GM12878 (cell line): ENCODE measurements around the gene EPHA4. TPM values are rescaled to one million over a fixed set of nuclear protein-coding genes. Genes with fewer than 3 reads are reported as not detected.

ENCODE experiments used
- ATAC-seq: fragments of 200-7000 bp; cut with Tn5 transposase; 3 replicates; pipeline ENCODE4 v1.9.1; 2020; ENCODE audit warnings: mild to moderate bottlenecking, moderate library complexity
- BruUV-seq: library from RNA; stranded (reverse); fragments of 400-500 nt; replicated peaks from 2 replicates; lab custom pipeline; 2021; lab: Mats Ljungman, UMichigan
- CTCF ChIA-PET: fragments of 300-600 bp; sonication (Branson Sonifier 250); formaldehyde crosslinking; extraction: SDS; loops from one replicate; lab custom pipeline; 2021; ENCODE audit warnings: inconsistent platforms; lab: Yijun Ruan, JAX
- POLR2A ChIA-PET: fragments of 350-600 bp; formaldehyde crosslinking; extraction: SDS; loops from one replicate; lab custom pipeline; 2021; ENCODE audit warnings: inconsistent platforms; lab: Charles Lee
- RAD21 ChIA-PET: fragments of 300-600 bp; sonication (Branson Sonifier 250); formaldehyde crosslinking; loops from one replicate; lab custom pipeline; 2023; ENCODE audit warnings: antibody characterized with exemption; ENCODE audit not compliant: unreplicated experiment; lab: Charles Lee
- SMC1A ChIA-PET: fragments of 300-600 bp; sonication (Branson Sonifier 250); formaldehyde crosslinking; loops from one replicate; lab custom pipeline; 2023; ENCODE audit not compliant: unreplicated experiment, uncharacterized antibody; lab: Charles Lee
- DNase-seq: peaks from one replicate; pipeline ENCODE4 v3.0.0-alpha.2; 2011; ENCODE audit warnings: low read depth, low spot score
- FAIRE-seq: peaks from 3 replicates; lab custom pipeline; 2011; peaks lifted over from hg19 to GRCh38; lab: Jason Lieb, UNC
- H2AFZ ChIP-seq: 2 replicates; pipeline ENCODE4 v1.6.0; 2011; ENCODE audit warnings: low read depth, low read length, control low read depth; ENCODE audit not compliant: control insufficient read depth
- H3K27ac ChIP-seq: 2 replicates; pipeline ENCODE4 v1.5.1; 2011; ENCODE audit warnings: control low read depth; ENCODE audit not compliant: control insufficient read depth, insufficient read depth
- H3K27me3 ChIP-seq, 2 experiments: replicated peaks in 1 of 2; 2 replicates each; pipeline versions ENCODE4 v1.6.0 to v1.6.1; 2011; ENCODE audit warnings: low read length in 1 of 2; ENCODE audit not compliant: control insufficient read depth in 2 of 2, insufficient read depth in 2 of 2
- H3K36me3 ChIP-seq, 2 experiments: 2 replicates each; pipeline ENCODE4 v1.5.1; 2011; ENCODE audit warnings: low read length in 1 of 2; ENCODE audit not compliant: control insufficient read depth in 2 of 2, insufficient read depth in 2 of 2
- H3K4me1 ChIP-seq: 2 replicates; pipeline ENCODE4 v1.6.1; 2011; ENCODE audit warnings: mild to moderate bottlenecking, low read length, moderate library complexity, mixed read lengths; ENCODE audit not compliant: control insufficient read depth, insufficient read depth
- H3K4me2 ChIP-seq: 2 replicates; pipeline ENCODE4 v1.6.0; 2011; ENCODE audit warnings: control low read depth; ENCODE audit not compliant: control insufficient read depth, insufficient read depth
- H3K4me3 ChIP-seq: fragments of 200-600 bp; sonication (generic); 2 replicates; pipeline ENCODE4 v1.5.1; 2016
- H3K79me2 ChIP-seq: 2 replicates; pipeline ENCODE4 v1.6.0; 2011; ENCODE audit warnings: low read length; ENCODE audit not compliant: control insufficient read depth, insufficient read depth
- H3K9ac ChIP-seq: 2 replicates; pipeline ENCODE4 v1.8.0; 2011; ENCODE audit warnings: low read length, control low read depth, mixed read lengths; ENCODE audit not compliant: control insufficient read depth, insufficient read depth
- H3K9me3 ChIP-seq: replicated peaks from 3 replicates; pipeline ENCODE4 v1.5.1; 2011; ENCODE audit warnings: mild to moderate bottlenecking, low read length; ENCODE audit not compliant: control insufficient read depth, insufficient read depth
- H4K20me1 ChIP-seq: 2 replicates; pipeline ENCODE4 v1.6.0; 2011; ENCODE audit not compliant: control insufficient read depth, insufficient read depth
- CBFB ChIP-seq: IDR thresholded peaks from 2 replicates; pipeline ENCODE4 v1.6.1; 2016; ENCODE audit warnings: antibody characterized with exemption, low read depth
- CREM ChIP-seq: IDR thresholded peaks from 2 replicates; pipeline ENCODE4 v1.6.1; 2014; ENCODE audit warnings: antibody characterized with exemption, low read depth
- E2F8 ChIP-seq: fragments of 450-650 bp; IDR thresholded peaks from 2 replicates; pipeline ENCODE4 v1.6.1; 2018; ENCODE audit warnings: mild to moderate bottlenecking, low read depth, moderate library complexity; ENCODE audit not compliant: partially characterized antibody
- EP300 ChIP-seq, 2 experiments: fragments of 150-350 bp in 1 of 2; IDR thresholded peaks; 2 replicates each; pipeline ENCODE4 v1.6.1; 2011 to 2012; ENCODE audit warnings: low read depth in 2 of 2, low read length in 2 of 2, borderline replicate concordance in 1 of 2, improper control_type of control experiment in 1 of 2, inconsistent platforms in 1 of 2; ENCODE audit not compliant: control insufficient read depth in 1 of 2
- ETV6 ChIP-seq, 2 experiments: fragments of 450-650 bp in 1 of 2; IDR thresholded peaks in 1 of 2; conservative IDR thresholded peaks in 1 of 2; 2 replicates each; pipeline ENCODE4 v1.6.1; 2014; ENCODE audit warnings: antibody characterized with exemption in 1 of 2, borderline replicate concordance in 1 of 2, low read depth in 1 of 2, mild to moderate bottlenecking in 1 of 2, moderate library complexity in 1 of 2
- IKZF1 ChIP-seq: fragments of 450-650 bp; conservative IDR thresholded peaks from 2 replicates; pipeline ENCODE4 v1.6.1; 2017; ENCODE audit warnings: antibody characterized with exemption, mild to moderate bottlenecking
- MAX ChIP-seq: IDR thresholded peaks from 2 replicates; pipeline ENCODE4 v1.6.1; 2012; ENCODE audit warnings: low read depth, low read length, improper control_type of control experiment
- MEF2A ChIP-seq: IDR thresholded peaks from 2 replicates; pipeline ENCODE4 v1.6.1; 2011; ENCODE audit warnings: low read depth, mild to moderate bottlenecking, low read length, moderate library complexity; ENCODE audit not compliant: insufficient read depth
- MTA3 ChIP-seq: IDR thresholded peaks from 2 replicates; pipeline ENCODE4 v1.6.1; 2012; ENCODE audit warnings: low read length, inconsistent platforms, borderline replicate concordance
- RB1 ChIP-seq: fragments of 450-650 bp; formaldehyde crosslinking; IDR thresholded peaks from 2 replicates; pipeline ENCODE4 v1.6.1; 2017; ENCODE audit warnings: mild to moderate bottlenecking, borderline replicate concordance
- RELB ChIP-seq: fragments of 450-650 bp; IDR thresholded peaks from 2 replicates; pipeline ENCODE4 v1.6.1; 2017; ENCODE audit warnings: low read depth, mild to moderate bottlenecking, moderate library complexity
- SMARCA5 ChIP-seq: fragments of 450-650 bp; IDR thresholded peaks from 2 replicates; pipeline ENCODE4 v1.6.1; 2017; ENCODE audit warnings: mild to moderate bottlenecking
- STAT1 ChIP-seq: fragments of 450-650 bp; conservative IDR thresholded peaks from 2 replicates; pipeline ENCODE4 v1.6.1; 2014; ENCODE audit warnings: antibody characterized with exemption, mild to moderate bottlenecking
- TAF1 ChIP-seq: IDR thresholded peaks from 2 replicates; pipeline ENCODE4 v1.6.1; 2011; ENCODE audit warnings: mild to moderate bottlenecking, low read depth, low read length, borderline replicate concordance
- ZNF274 ChIP-seq: IDR thresholded peaks from one replicate; pipeline ENCODE4 v1.8.0; 2011; ENCODE audit not compliant: insufficient read length, insufficient read depth
- in situ Hi-C: fragments of 300-500 bp; cut with MboI; formaldehyde crosslinking; loops from 9 replicates; pipeline ENCODE4 v1.14.3; 2018; ENCODE audit warnings: mixed read lengths
- intact Hi-C: fragments of 100-400 bp; cut with micrococcal nuclease; formaldehyde crosslinking; loops from one replicate; pipeline ENCODE4 v1.14.2; 2022; ENCODE audit not compliant: unreplicated experiment
- polyA plus RNA-seq, 11 experiments: library from polyadenylated mRNA; depleted of rRNA in 4 of 11; unstranded in 6 of 11; stranded (reverse) in 5 of 11; fragments of >200 nt; fragmentation: Nextera tagmentation in 4 of 11; fragmentation: Illumina TruSeq in 1 of 11; extraction: Ambion mirVana in 4 of 11; extraction: Trizol in 1 of 11; gene quantifications; 1 replicate in 1 of 11; 2 replicates in 10 of 11; pipeline versions ENCODE4 v1.2.1 to v1.2.3, GENCODE V29; 2011 to 2016; ENCODE audit warnings: inconsistent platforms in 2 of 11, missing spikeins in 2 of 11, low read depth in 1 of 11
- total RNA-seq, 4 experiments: library from RNA; depleted of rRNA in 3 of 4; stranded (reverse); fragments of >200 nt in 3 of 4; fragmentation: Illumina TruSeq in 1 of 4; extraction: Trizol in 1 of 4; gene quantifications; 2 replicates each; pipeline versions ENCODE4 v1.2.1 to v1.2.3, GENCODE V29; 2013 to 2021

EPHA4 gene
- total and polyA plus RNA-seq, 10 of the 15 experiments (the other 5 are each of a cell fraction or from before 2014, with no cell fraction given): 0.06 to 1.5 (median 0.33) TPM; not detected in 1

GRCh38 chr2:221380686-221381085, 191.4 kb downstream of the EPHA4 start:
- no peaks in the 10 kb centered on the region for H3K4me1 ChIP-seq
- H3K79me2 ChIP-seq: no peaks in the 10 kb centered on the region
- FAIRE-seq: no peak
- intact Hi-C loops: no loop called here
- no peak for ATAC-seq
- H3K9me3 ChIP-seq: no peaks in the 10 kb centered on the region
- no TSS peak for BruUV-seq
- no peak overlapping the region for H3K4me2 ChIP-seq
- H4K20me1 ChIP-seq: no peaks in the 10 kb centered on the region
- in situ Hi-C loops: no loop called here
- ChIA-PET CTCF (no interaction called here), SMC1A (no interaction called here), POLR2A (no interaction called here), RAD21 (no interaction called here)
- no peak overlapping the region for H2AFZ ChIP-seq
- no peak overlapping the region for H3K9ac ChIP-seq
- DNase-seq: no peak
- no peak overlapping the region for H3K27ac ChIP-seq
- no peak overlapping the region for H3K4me3 ChIP-seq
- TF ChIP-seq ZNF274 (no peak), MAX (no peak), E2F8 (no peak), STAT1 (no peak), MTA3 (no peak), CREM (no peak), IKZF1 (no peak), MEF2A (no peak), RB1 (no peak), SMARCA5 (no peak), EP300 (IDR thresholded peaks at IDR 0.05; ENCODE audit: borderline replicate concordance in 1 of 2, control insufficient read depth in 1 of 2, low read depth in 2 of 2, low read length in 2 of 2) (no peak), CBFB (no peak), ETV6 (conservative IDR thresholded peaks at IDR 0.05 in 1 of 2, IDR thresholded peaks at IDR 0.05 in 1 of 2; ENCODE audit: borderline replicate concordance in 1 of 2, low read depth in 1 of 2) (no peak), RELB (no peak), TAF1 (no peak)
- no peaks in the 10 kb centered on the region for H3K36me3 ChIP-seq
- no peaks in the 10 kb centered on the region for H3K27me3 ChIP-seq
